Measurements from ENCODE around the gene MYL2.

The MYL2 gene

DNA sequence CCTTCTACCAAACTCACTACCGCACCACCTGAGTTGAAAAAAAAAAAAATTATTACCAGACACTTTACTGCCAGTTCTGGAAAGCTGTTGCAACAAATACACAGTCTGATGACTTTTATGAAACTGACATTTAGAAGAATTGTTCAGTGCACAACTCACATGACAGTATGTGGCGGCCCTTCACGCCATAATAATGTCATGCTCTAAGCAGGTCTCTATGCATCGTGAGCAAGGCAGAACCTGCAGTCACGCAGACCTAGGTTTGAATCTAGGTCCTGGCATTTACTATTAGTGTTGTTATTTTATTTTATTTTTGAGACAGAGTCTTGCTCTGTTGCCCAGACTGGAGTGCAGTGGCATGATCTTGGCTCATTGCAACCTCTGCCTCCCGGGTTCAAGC, 8.1 kb downstream of the MYL2 start:
- TF ChIP-seq, protein P1, sequence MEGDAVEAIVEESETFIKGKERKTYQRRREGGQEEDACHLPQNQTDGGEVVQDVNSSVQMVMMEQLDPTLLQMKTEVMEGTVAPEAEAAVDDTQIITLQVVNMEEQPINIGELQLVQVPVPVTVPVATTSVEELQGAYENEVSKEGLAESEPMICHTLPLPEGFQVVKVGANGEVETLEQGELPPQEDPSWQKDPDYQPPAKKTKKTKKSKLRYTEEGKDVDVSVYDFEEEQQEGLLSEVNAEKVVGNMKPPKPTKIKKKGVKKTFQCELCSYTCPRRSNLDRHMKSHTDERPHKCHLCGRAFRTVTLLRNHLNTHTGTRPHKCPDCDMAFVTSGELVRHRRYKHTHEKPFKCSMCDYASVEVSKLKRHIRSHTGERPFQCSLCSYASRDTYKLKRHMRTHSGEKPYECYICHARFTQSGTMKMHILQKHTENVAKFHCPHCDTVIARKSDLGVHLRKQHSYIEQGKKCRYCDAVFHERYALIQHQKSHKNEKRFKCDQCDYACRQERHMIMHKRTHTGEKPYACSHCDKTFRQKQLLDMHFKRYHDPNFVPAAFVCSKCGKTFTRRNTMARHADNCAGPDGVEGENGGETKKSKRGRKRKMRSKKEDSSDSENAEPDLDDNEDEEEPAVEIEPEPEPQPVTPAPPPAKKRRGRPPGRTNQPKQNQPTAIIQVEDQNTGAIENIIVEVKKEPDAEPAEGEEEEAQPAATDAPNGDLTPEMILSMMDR (IDR thresholded peaks at IDR 0.05; ENCODE audit: insufficient read depth, low read length, poor library complexity, severe bottlenecking) = no peak

DNA sequence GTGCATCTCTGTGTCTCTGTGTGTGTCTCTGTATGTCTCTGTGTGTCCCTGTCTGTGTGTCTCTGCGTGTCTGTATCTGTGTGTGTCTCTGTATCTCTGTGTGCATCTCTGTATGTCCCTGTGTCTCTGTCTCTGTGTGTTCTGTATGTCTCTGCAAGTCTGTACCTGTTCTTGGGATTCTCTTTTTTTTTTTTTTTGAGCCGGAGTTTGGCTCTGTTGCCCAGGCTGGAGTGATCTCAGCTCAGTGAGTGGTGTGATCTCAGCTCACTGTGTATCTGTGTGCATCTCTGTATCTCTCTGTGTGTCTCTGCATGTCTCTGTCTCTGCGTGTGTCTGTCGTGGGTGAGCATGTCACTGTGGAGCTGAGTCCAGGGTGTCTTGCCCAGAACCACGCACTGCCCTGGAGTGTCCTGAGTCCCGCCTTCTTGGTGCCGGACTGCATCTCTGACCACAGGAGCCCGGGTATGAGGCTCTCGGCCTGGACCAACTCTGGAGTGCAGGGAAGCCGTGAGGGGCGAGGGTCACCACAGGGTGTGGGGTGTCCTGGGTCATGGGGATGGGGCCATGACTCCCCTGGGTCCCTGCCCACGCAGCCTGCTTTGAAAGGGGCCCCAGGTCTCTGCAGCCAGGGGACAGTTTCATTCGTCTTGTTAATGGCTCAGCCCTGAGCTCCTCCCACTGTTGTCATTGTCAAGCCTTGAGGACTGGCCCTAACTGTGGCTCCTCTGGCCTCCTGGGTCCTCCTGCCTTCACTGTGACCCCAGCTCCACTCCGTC, 11.8 kb downstream of the MYL2 start:
- no peaks in the 10 kb centered on the region for H3K27me3 ChIP-seq (replicated peaks; ENCODE audit: control insufficient read depth, insufficient read depth, low read length)
- TF ChIP-seq, protein P1 (IDR thresholded peaks at IDR 0.05; ENCODE audit: insufficient read depth, low read length, poor library complexity, severe bottlenecking) = no peak
- DNase-seq (ENCODE audit: extremely low read depth, insufficient read length) = no peak
- no peaks in the 10 kb centered on the region for H3K36me3 ChIP-seq (ENCODE audit: control insufficient read depth, insufficient read depth, low read length)
- no peak overlapping the region for H3K4me3 ChIP-seq (replicated peaks; ENCODE audit: low read depth, low read length)

More for the DNA sequence above, 8.1 kb downstream of the MYL2 start:
- DNase-seq (ENCODE audit: extremely low read depth, insufficient read length) = no peak
- no peaks in the 10 kb centered on the region for H3K27me3 ChIP-seq (replicated peaks; ENCODE audit: control insufficient read depth, insufficient read depth, low read length)
- H3K4me3 ChIP-seq (replicated peaks; ENCODE audit: low read depth, low read length) = no peak overlapping the region
- no peaks in the 10 kb centered on the region for H3K36me3 ChIP-seq (ENCODE audit: control insufficient read depth, insufficient read depth, low read length)

DNA sequence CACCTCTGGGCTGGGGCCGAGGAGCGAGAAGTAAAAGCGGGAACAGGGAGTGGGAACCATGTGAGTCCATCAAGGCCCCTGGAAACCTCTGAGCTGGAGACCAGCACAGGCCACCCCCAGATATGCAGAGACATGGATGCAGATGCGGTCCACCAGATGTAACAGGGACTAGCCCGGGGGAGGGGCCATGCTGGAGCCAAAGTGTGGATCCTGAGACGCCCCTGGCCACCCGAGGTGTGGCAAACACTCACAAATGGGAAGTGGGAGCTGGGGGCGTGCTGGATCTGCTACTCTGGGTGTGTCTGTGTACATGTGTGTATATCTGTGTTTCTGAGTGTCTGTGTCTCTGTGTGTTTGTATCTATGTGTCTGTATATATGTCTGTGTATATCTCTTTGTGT, 12.8 kb downstream of the MYL2 start:
- TF ChIP-seq, protein P1 (IDR thresholded peaks at IDR 0.05; ENCODE audit: insufficient read depth, low read length, poor library complexity, severe bottlenecking) = no peak
- H3K36me3 ChIP-seq (ENCODE audit: control insufficient read depth, insufficient read depth, low read length) = no peaks in the 10 kb centered on the region
- no peak for DNase-seq (ENCODE audit: extremely low read depth, insufficient read length)
- H3K4me3 ChIP-seq (replicated peaks; ENCODE audit: low read depth, low read length) = no peak overlapping the region
- H3K27me3 ChIP-seq (replicated peaks; ENCODE audit: control insufficient read depth, insufficient read depth, low read length) = no peaks in the 10 kb centered on the region

DNA sequence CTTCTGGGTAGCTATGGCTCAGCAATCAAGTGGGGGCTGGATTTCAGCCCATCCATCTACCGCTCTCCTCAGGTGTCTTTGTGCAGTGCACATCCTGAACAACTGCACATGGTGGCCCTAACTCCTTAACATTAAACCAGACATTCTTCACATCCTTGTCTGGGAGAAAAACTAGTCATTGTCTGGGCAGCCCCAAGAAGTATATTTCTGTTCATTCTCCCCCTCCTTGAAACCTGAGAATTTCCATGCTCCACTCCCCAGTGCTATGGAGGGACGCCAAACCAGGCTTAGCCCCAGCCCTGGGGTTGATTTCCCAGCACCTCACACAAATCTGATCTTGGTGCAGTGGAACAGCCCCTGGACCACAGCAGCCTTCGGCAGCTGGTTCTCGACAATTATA, 13.4 kb downstream of the MYL2 start:
- TF ChIP-seq, protein P1 (IDR thresholded peaks at IDR 0.05; ENCODE audit: insufficient read depth, low read length, poor library complexity, severe bottlenecking) = no peak
- Histone ChIP-seq H3K27me3 (replicated peaks; ENCODE audit: control insufficient read depth, insufficient read depth, low read length) (no peaks in the 10 kb centered on the region), H3K36me3 (ENCODE audit: control insufficient read depth, insufficient read depth, low read length) (no peaks in the 10 kb centered on the region), H3K4me3 (replicated peaks; ENCODE audit: low read depth, low read length) (no peak overlapping the region)
- no peak for DNase-seq (ENCODE audit: extremely low read depth, insufficient read length)

DNA sequence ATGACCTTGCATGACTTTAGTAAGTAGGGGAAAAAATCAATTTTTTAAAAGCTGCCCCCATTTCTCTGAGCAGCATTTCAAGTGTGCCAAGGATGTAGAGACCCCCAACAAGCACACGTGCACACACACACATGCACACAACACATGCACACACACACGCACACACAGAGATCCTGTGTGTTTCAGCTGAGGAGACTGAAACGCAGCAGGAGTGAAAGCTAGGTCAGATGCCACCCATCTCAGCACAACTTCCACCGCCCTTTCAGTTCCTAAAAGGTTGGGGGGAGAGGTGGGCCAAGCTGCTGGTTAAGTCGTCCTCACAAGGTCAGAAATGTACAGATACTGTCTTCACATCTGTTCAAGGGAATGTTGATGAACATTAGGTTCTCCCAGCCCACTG, 13.9 kb downstream of the MYL2 start:
- H3K36me3 ChIP-seq (ENCODE audit: control insufficient read depth, insufficient read depth, low read length) = no peaks in the 10 kb centered on the region
- no peaks in the 10 kb centered on the region for H3K27me3 ChIP-seq (replicated peaks; ENCODE audit: control insufficient read depth, insufficient read depth, low read length)
- peak; percentile 28 for DNase-seq (ENCODE audit: extremely low read depth, insufficient read length)
- TF ChIP-seq, protein P1 (IDR thresholded peaks at IDR 0.05; ENCODE audit: insufficient read depth, low read length, poor library complexity, severe bottlenecking) = no peak
- no peak overlapping the region for H3K4me3 ChIP-seq (replicated peaks; ENCODE audit: low read depth, low read length)
